ENCODE results near the gene TIMM23.
"Not testable (repeated sequence)": the region's sequence is repeated elsewhere in the genome, so short reads cannot be mapped to it uniquely, and the experiment has no call there.

TIMM23 gene, protein sequence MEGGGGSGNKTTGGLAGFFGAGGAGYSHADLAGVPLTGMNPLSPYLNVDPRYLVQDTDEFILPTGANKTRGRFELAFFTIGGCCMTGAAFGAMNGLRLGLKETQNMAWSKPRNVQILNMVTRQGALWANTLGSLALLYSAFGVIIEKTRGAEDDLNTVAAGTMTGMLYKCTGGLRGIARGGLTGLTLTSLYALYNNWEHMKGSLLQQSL

DNA sequence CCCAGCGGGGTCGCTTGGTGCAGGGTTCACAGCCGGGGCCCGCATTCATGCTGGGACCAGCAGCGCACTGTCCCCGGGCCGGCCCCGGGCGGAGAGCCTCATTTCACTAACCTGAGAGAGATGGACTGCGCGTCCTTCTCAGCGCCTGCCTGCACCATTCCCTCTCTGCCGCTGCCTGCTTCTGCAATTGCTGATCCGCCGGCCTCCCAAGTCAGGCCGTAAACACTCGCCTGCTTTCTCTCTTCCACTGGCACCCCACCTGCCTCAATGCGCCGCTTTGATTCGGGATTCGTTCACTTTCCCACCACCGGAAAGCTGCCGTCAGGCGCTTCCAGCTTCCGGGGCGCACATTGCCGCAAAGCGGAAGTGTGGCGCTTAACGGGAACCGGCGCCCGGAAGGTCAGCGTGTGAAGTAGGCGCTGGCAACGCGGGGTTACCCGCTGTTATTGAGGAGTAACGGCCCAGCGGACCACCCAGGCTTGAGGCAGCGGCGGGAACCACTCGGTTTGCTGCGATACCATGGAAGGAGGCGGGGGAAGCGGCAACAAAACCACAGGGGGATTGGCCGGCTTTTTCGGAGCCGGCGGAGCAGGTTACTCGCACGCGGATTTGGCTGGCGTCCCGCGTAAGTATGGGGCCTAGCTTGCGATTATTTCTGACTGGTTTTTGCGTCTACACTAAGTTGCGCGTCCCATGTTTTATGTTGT lies at the start of gene TIMM23:
Gene TIMM23 (plus strand): TSS at position 384 of the 707 bp plus-strand sequence. CDS start 136 bp downstream, at position 520.
- in situ Hi-C loops (cut with MboI; ENCODE audit: low sequenced_read_pairs), result not testable (repeated sequence)

DNA sequence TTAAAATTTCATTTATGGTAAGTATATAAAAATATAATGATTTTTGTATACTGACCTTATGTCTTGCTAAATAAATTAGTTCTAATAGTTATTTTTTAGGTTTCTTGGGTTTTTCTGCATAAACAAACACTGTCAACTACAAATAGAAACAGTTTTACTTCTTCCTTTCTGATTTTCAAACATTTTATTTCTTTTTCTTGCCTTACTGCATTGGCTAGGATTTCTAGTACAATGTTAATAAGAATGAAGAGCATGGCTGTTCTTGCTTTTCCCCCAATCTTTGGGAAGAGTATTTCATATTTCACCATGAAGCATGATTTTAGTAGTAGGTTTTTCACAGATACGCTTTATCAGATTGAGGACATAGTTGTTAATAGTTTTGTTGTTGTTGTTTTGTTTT lies 45.5 kb upstream of the TIMM23 start:
- in situ Hi-C loops (cut with MboI; ENCODE audit: low sequenced_read_pairs), result not testable (repeated sequence)

- in situ Hi-C loops (cut with MboI; ENCODE audit: low sequenced_read_pairs), result not testable (repeated sequence)
Measured at GRCh38 chr10:45931305-45931704, 41.0 kb upstream of the TIMM23 start.

- in situ Hi-C loops (cut with MboI; ENCODE audit: low sequenced_read_pairs), result not testable (repeated sequence)
Measured at GRCh38 chr10:45934788-45935187, 37.5 kb upstream of the TIMM23 start.

DNA sequence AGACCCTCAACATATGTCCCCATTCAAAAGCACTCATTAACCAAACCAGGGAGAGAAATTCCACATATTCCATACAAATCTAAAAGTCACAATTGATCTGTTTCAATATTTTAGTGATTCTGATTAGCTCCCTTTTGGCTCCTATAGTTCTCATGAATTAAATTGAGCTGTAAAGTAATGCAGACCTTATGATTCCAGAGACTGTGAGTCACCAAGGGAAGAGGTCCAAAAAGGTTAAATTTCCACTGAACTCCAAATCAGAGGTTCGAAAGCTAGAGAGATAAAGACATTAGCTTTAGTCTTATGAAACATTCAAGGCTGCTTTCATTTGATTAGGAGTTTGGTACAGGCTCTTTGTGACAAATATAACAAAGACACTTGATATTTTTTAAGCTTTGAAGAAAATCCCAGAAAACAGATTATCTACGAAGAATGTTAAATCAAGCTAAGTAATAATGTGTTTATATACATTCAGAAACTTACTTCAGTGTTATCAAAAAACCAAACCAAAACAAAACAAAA lies 33.1 kb upstream of the TIMM23 start:
- in situ Hi-C loops (cut with MboI; ENCODE audit: low sequenced_read_pairs), result not testable (repeated sequence)

GRCh38 chr10:45941196-45941595 lies 31.1 kb upstream of the TIMM23 start:
- in situ Hi-C loops (cut with MboI; ENCODE audit: low sequenced_read_pairs), result not testable (repeated sequence)

DNA sequence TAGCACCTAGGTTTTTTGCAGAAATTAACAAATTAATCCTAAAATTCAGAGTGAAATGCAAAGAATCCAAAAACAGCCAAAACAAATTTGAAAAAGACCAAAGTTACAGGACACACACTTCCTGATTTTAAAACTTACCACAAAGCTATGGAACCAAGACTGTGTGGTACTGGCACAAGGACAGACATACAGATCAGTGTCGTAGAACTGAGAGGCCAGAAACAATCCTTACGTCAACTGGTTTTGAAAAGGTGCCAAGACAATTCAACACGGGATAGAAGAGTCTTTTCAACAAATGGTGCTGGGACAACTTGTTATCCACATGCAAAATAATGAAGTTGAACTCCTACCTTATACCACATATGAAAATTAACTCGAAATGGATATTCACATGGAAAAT lies 26.8 kb upstream of the TIMM23 start:
- in situ Hi-C loops (cut with MboI; ENCODE audit: low sequenced_read_pairs), result not testable (repeated sequence)

- in situ Hi-C loops (cut with MboI; ENCODE audit: low sequenced_read_pairs), result not testable (repeated sequence)
Measured at GRCh38 chr10:45947363-45947762, 24.9 kb upstream of the TIMM23 start.

GRCh38 chr10:45948801-45949200 lies 23.5 kb upstream of the TIMM23 start:
- in situ Hi-C loops (cut with MboI; ENCODE audit: low sequenced_read_pairs), result not testable (repeated sequence)

- in situ Hi-C loops (cut with MboI; ENCODE audit: low sequenced_read_pairs), result not testable (repeated sequence)
Measured at GRCh38 chr10:45954367-45954766, 17.9 kb upstream of the TIMM23 start.

- in situ Hi-C loops (cut with MboI; ENCODE audit: low sequenced_read_pairs), result not testable (repeated sequence)
Measured at GRCh38 chr10:45956634-45957033, 15.7 kb upstream of the TIMM23 start.

GRCh38 chr10:45957928-45958327 lies 14.4 kb upstream of the TIMM23 start:
- in situ Hi-C loops (cut with MboI; ENCODE audit: low sequenced_read_pairs), result not testable (repeated sequence)

- in situ Hi-C loops (cut with MboI; ENCODE audit: low sequenced_read_pairs), result not testable (repeated sequence)
Measured at GRCh38 chr10:45962686-45963452, 9.4 kb upstream of the TIMM23 start.

DNA sequence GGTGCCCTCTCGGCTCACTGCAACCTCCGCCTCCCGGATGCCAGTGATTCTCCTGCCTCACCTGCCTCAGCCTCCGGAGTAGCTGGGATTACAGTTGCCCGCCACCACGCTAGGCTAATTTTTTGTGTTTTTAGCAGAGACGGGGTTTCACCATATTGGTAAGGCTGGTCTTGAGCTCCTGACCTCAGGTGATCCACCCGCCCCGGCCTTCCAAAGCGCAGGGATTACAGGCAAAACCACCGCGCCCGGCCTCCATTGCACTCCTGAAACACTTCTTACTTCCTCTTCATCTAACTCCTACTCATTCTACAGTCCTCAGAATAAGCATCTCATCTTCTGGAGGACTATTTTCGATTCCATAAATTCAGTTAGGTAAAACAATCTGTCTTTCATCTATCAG lies 1.3 kb upstream of the TIMM23 start:
- in situ Hi-C loops (cut with MboI; ENCODE audit: low sequenced_read_pairs), result not testable (repeated sequence)

- in situ Hi-C loops (cut with MboI; ENCODE audit: low sequenced_read_pairs), result not testable (repeated sequence)
Measured at GRCh38 chr10:45971742-45972105, 565 bp upstream of the TIMM23 start.

- in situ Hi-C loops (cut with MboI; ENCODE audit: low sequenced_read_pairs), result not testable (repeated sequence)
Measured at GRCh38 chr10:45972813-45973169, 502 bp downstream of the TIMM23 start.

GRCh38 chr10:45974041-45974440 lies 1.8 kb downstream of the TIMM23 start:
- in situ Hi-C loops (cut with MboI; ENCODE audit: low sequenced_read_pairs), result not testable (repeated sequence)

GRCh38 chr10:45978554-45978953 lies 6.3 kb downstream of the TIMM23 start:
- in situ Hi-C loops (cut with MboI; ENCODE audit: low sequenced_read_pairs), result not testable (repeated sequence)

DNA sequence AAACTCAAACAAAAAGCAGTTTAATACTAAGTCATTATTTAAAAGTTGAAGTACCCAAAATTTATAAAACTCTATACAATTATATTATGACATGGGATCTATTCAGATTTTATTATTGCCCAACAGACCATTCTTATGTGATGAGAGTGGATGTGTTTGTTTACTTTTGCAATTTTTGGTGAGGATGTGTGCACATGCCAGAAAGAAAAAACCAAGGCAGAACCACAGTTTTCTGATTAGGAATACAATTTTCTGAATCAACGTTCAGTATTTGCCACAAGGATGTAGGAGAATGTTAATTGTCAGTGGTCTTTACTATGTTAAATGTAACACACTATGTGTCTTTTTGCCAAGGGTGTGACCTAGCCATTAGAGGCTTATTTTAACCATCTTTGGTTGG lies 9.1 kb downstream of the TIMM23 start:
- in situ Hi-C loops (cut with MboI; ENCODE audit: low sequenced_read_pairs), result not testable (repeated sequence)

GRCh38 chr10:45983538-45984186 lies 11.4 kb downstream of the TIMM23 start:
- in situ Hi-C loops (cut with MboI; ENCODE audit: low sequenced_read_pairs), result not testable (repeated sequence)

DNA sequence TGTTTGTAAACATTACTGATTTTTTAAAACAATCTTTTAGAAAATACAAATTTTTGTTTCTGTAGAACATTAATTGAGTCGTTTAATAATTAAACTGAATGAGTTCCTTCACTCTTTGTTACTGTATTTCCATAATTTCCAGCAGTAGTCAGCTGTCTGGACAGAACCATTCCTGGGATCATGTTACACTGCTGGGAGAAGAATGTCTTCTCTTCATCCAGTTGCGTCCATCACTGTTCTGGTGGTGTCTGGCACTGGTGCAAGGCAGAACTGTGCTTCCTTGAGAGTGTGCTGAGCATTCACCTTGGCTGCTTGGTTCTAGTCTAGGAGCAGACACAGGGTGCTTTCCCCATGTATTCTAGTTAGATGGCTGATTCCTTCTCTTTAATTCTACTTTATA lies 12.2 kb downstream of the TIMM23 start:
- in situ Hi-C loops (cut with MboI; ENCODE audit: low sequenced_read_pairs), result not testable (repeated sequence)

All from HL-60/S4 treated with phorbol 12-myristate 13-acetate at 8.2 ng/mL for 4 days and 3 days (cell line).